K562 (cell line): ENCODE data around the gene MOK. TPM values are rescaled to one million over a fixed set of nuclear protein-coding genes. Genes with fewer than 3 reads are reported as not detected.

Experiments used
- ATAC-seq: fragments of 200-7000 bp; cut with Tn5 transposase; 3 replicates; pipeline ENCODE4 v1.9.1; 2020; ENCODE audit warnings: moderate library complexity
- BruUV-seq: library from RNA; stranded (reverse); fragments of 400-500 nt; replicated peaks from 2 replicates; lab custom pipeline; 2021; lab: Mats Ljungman, UMichigan
- CTCF ChIA-PET: fragments of 300-600 bp; formaldehyde crosslinking; extraction: SDS; loops from one replicate; lab custom pipeline; 2021; ENCODE audit warnings: low intra/inter-chr PET ratio; lab: Yijun Ruan, JAX
- POLR2A ChIA-PET: fragments of 300-600, 350-650 bp; sonication (Branson Sonifier 250); formaldehyde crosslinking; extraction: SDS; loops from one replicate; lab custom pipeline; 2021; ENCODE audit warnings: antibody characterized with exemption, inconsistent platforms; lab: Yijun Ruan, JAX
- DNase-seq, 4 experiments: peaks; one replicate each; pipeline versions ENCODE4 v3.0.0 to v3.0.0-alpha.2; 2011 to 2018; ENCODE audit warnings: low spot score in 3 of 4, mixed read lengths in 3 of 4; ENCODE audit errors: extremely low read depth in 1 of 4
- FAIRE-seq: peaks from 2 replicates; lab custom pipeline; 2011; peaks lifted over from hg19 to GRCh38; lab: Jason Lieb, UNC
- H2AFZ ChIP-seq: 2 replicates; pipeline ENCODE4 v1.6.0; 2011; ENCODE audit warnings: low read depth, low read length, control low read depth, inconsistent platforms
- H3K27ac ChIP-seq: fragments of 200-600 bp; 3 replicates; pipeline ENCODE4 v1.8.0; 2011; ENCODE audit warnings: low read depth, mild to moderate bottlenecking, control low read depth, inconsistent platforms, low read length, moderate library complexity, mixed read lengths; ENCODE audit errors: extremely low read depth
- H3K27me3 ChIP-seq, 2 experiments: fragments of 300-600 bp in 1 of 2; 2 replicates in 1 of 2; 3 replicates in 1 of 2; pipeline versions ENCODE4 v1.6.0 to v1.8.0; 2011; ENCODE audit warnings: inconsistent platforms in 2 of 2, low read length in 2 of 2, mild to moderate bottlenecking in 1 of 2, mixed read lengths in 1 of 2, moderate library complexity in 1 of 2; ENCODE audit not compliant: control insufficient read depth in 2 of 2, insufficient read depth in 2 of 2
- H3K36me3 ChIP-seq: fragments of 300-600 bp; 3 replicates; pipeline ENCODE4 v1.8.0; 2011; ENCODE audit warnings: mild to moderate bottlenecking, low read length, inconsistent platforms; ENCODE audit not compliant: control insufficient read depth, insufficient read depth
- H3K4me1 ChIP-seq, 2 experiments: fragments of 200-600 bp in 1 of 2; replicated peaks in 1 of 2; 2 replicates in 1 of 2; 3 replicates in 1 of 2; pipeline versions ENCODE4 v1.5.1 to v1.8.0; 2011; ENCODE audit warnings: inconsistent platforms in 2 of 2, low read length in 2 of 2, mild to moderate bottlenecking in 1 of 2, mixed read lengths in 1 of 2, moderate library complexity in 1 of 2; ENCODE audit not compliant: control insufficient read depth in 2 of 2, insufficient read depth in 2 of 2
- H3K4me2 ChIP-seq: 2 replicates; pipeline ENCODE4 v1.6.1; 2011; ENCODE audit warnings: low read length, control low read depth, inconsistent platforms, mixed read lengths; ENCODE audit not compliant: insufficient read depth
- H3K4me3 ChIP-seq: fragments of 200-600 bp; sonication (generic), shearing (Covaris generic); 2 replicates; pipeline ENCODE4 v1.5.1; 2016; ENCODE audit warnings: control low read depth, inconsistent platforms
- H3K79me2 ChIP-seq: fragments of 200-600 bp; 3 replicates; pipeline ENCODE4 v1.8.0; 2011; ENCODE audit warnings: low read length, inconsistent platforms; ENCODE audit not compliant: control insufficient read depth, insufficient read depth
- H3K9ac ChIP-seq, 2 experiments: 2 replicates each; pipeline versions ENCODE4 v1.6.0 to v1.6.1; 2011; ENCODE audit warnings: low read depth in 2 of 2, low read length in 2 of 2, control low read depth in 1 of 2, inconsistent platforms in 1 of 2, mild to moderate bottlenecking in 1 of 2, mixed read lengths in 1 of 2; ENCODE audit not compliant: insufficient read depth in 1 of 2
- H3K9me1 ChIP-seq: one replicate; pipeline ENCODE4 v1.6.0; 2011; ENCODE audit warnings: inconsistent platforms, mild to moderate bottlenecking, low read length, moderate library complexity; ENCODE audit not compliant: control insufficient read depth, insufficient read depth
- H3K9me3 ChIP-seq: replicated peaks from 2 replicates; pipeline ENCODE4 v1.5.1; 2011; ENCODE audit warnings: low read depth, low read length, inconsistent platforms; ENCODE audit not compliant: control insufficient read depth, insufficient read depth
- H4K20me1 ChIP-seq: replicated peaks from 2 replicates; pipeline ENCODE4 v1.6.1; 2011; ENCODE audit warnings: low read length, inconsistent platforms, mixed read lengths; ENCODE audit not compliant: control insufficient read depth, insufficient read depth
- ARNT ChIP-seq, 2 experiments: fragments of 450-650 bp; IDR thresholded peaks; 2 replicates each; pipeline ENCODE4 v1.6.1; 2016; ENCODE audit warnings: mild to moderate bottlenecking in 1 of 2
- C11orf30 ChIP-seq: fragments of 450-650 bp; IDR thresholded peaks from 2 replicates; pipeline ENCODE4 v1.6.1; 2016; ENCODE audit warnings: low read depth, mild to moderate bottlenecking
- COPS2 ChIP-seq: fragments of 450-650 bp; conservative IDR thresholded peaks from 2 replicates; pipeline ENCODE4 v1.6.1; 2016; ENCODE audit warnings: mild to moderate bottlenecking, moderate library complexity
- E2F3 ChIP-seq: fragments of 250-450 bp; sonication (Bioruptor Pico); IDR thresholded peaks from 2 replicates; pipeline ENCODE4 v1.4.0; 2020; ENCODE audit warnings: mild to moderate bottlenecking
- ELK3 ChIP-seq: fragments of 450-650 bp; formaldehyde crosslinking; IDR thresholded peaks from 2 replicates; pipeline ENCODE4 v1.4.0; 2020; ENCODE audit warnings: mild to moderate bottlenecking
- HBP1 ChIP-seq: fragments of 450-650 bp; formaldehyde crosslinking; IDR thresholded peaks from 2 replicates; pipeline ENCODE4 v1.4.0; 2022; ENCODE audit warnings: missing genetic modification characterization
- JUND ChIP-seq, 2 experiments: IDR thresholded peaks; 2 replicates in 1 of 2; 3 replicates in 1 of 2; pipeline ENCODE4 v1.6.1; 2011; ENCODE audit warnings: borderline replicate concordance in 2 of 2, low read depth in 2 of 2, low read length in 2 of 2, improper control_type of control experiment in 1 of 2, missing biosample characterization in 1 of 2, missing genetic modification characterization in 1 of 2, missing genetic modification reagents in 1 of 2
- MEIS2 ChIP-seq: fragments of 450-650 bp; IDR thresholded peaks from 2 replicates; pipeline ENCODE4 v1.6.1; 2014; ENCODE audit warnings: mild to moderate bottlenecking; ENCODE audit not compliant: partially characterized antibody
- XRCC3 ChIP-seq: fragments of 450-650 bp; IDR thresholded peaks from 2 replicates; pipeline ENCODE4 v1.6.1; 2017; ENCODE audit warnings: mild to moderate bottlenecking, moderate library complexity
- ZNF316 ChIP-seq: fragments of 450-650 bp; IDR thresholded peaks from 2 replicates; pipeline ENCODE4 v1.6.1; 2016
- WGBS: fragments of 100-300 bp; shearing (Covaris generic); methylation state at CpG from one replicate; pipeline ENCODE4 v1.1.6; 2016; ENCODE audit warnings: low coverage, mixed read lengths; ENCODE audit not compliant: insufficient coverage; ENCODE audit errors: missing lambda C conversion rate; 5-methylcytosine and 5-hydroxymethylcytosine counted together
- in situ Hi-C: fragments of 300-500 bp; cut with MboI; formaldehyde crosslinking; loops from 4 replicates; pipeline ENCODE4 v1.15.0; 2018; ENCODE audit warnings: inconsistent platforms, mixed read lengths
- intact Hi-C: fragments of 100-400 bp; cut with micrococcal nuclease; formaldehyde crosslinking; loops from 2 replicates; pipeline ENCODE4 v1.14.2; 2022
- polyA plus RNA-seq, 8 experiments: library from polyadenylated mRNA; depleted of rRNA in 4 of 8; stranded (reverse) in 5 of 8; unstranded in 3 of 8; fragments of >200 nt; fragmentation: Nextera tagmentation in 2 of 8; fragmentation: Illumina TruSeq in 1 of 8; extraction: Ambion mirVana in 2 of 8; extraction: Trizol in 1 of 8; gene quantifications; 2 replicates each; pipeline versions ENCODE4 v1.2.1 to v1.2.3, GENCODE V29; 2011 to 2014; ENCODE audit warnings: inconsistent platforms in 1 of 8, missing spikeins in 1 of 8
- total RNA-seq, 7 experiments: library from RNA; depleted of rRNA in 6 of 7; stranded (reverse); fragments of >200 nt in 6 of 7; fragmentation: Illumina TruSeq in 2 of 7; extraction: Trizol in 2 of 7; gene quantifications; 2 replicates each; pipeline versions ENCODE4 v1.2.1 to v1.2.3, GENCODE V29; 2011 to 2021; ENCODE audit warnings: low replicate concordance in 1 of 7
- TF ChIP-seq, protein P1 (sequence below): fragments of 250-450 bp; sonication (Bioruptor Pico); IDR thresholded peaks from 2 replicates; pipeline ENCODE4 v1.8.0; 2021; ENCODE audit warnings: borderline replicate concordance, mild to moderate bottlenecking, moderate library complexity; ENCODE audit not compliant: poor library complexity, severe bottlenecking

MOK gene
- total and polyA plus RNA-seq, 9 of the 15 experiments (the other 6 are each of a cell fraction or from before 2014, with no cell fraction given), result 1.3 to 8.4 (median 5.3) TPM

GRCh38 chr14:102189874-102190273, 115.1 kb downstream of the MOK start (continued):
- TF ChIP-seq, protein P1, sequence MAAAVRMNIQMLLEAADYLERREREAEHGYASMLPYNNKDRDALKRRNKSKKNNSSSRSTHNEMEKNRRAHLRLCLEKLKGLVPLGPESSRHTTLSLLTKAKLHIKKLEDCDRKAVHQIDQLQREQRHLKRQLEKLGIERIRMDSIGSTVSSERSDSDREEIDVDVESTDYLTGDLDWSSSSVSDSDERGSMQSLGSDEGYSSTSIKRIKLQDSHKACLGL (CRISPR knock-in tag), result no peak
- TF ChIP-seq E2F3 (no peak), COPS2 (no peak), HBP1 (no peak), JUND (IDR thresholded peaks at IDR 0.05; ENCODE audit: borderline replicate concordance, low read depth, low read length) (peak; percentile 63; the same call in 1 of the 2 replicates), JUND (tag; IDR thresholded peaks at IDR 0.05; ENCODE audit: borderline replicate concordance, low read depth, low read length) (peak; percentile 44; the same call in 1 of the 3 replicates), ARNT (IDR thresholded peaks at IDR 0.05) (no peak)

DNA sequence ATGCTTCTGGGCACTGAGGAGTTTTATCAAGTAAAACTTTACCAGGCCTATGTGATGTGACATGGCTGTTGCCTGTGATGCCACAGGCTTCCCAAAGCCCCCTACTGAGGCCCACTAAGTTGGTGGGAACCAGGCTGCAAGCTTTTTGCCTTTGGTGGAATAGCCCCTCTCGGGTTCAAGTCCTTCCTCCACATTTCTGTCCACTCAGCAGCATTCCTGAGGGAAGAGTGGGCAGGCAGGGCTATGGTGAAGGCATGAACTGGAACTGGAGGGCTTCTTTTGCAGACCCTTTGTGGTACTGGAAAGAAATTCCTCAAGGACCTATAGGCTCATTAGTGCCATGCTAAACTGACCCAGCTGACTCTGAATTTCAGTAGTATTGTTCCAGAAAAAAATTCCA, 116.8 kb downstream of the MOK start:
- no peak for DNase-seq
- TF ChIP-seq XRCC3, result no peak
- TF ChIP-seq MEIS2, result no peak
- peak; percentile 28; the same call in 1 of the 2 replicates for TF ChIP-seq C11orf30
- no peak for TF ChIP-seq ELK3
- TF ChIP-seq ZNF316, result peak; percentile 21; the same call in 1 of the 2 replicates
- TF ChIP-seq, all 486 proteins: peak for 2
- in situ Hi-C loops, result no loop called here
- Histone ChIP-seq H3K4me3 (no peak overlapping the region), H4K20me1 (peaks cover 7% of the 10 kb centered on the region), H3K9ac (no peak overlapping the region), H2AFZ (no peak overlapping the region), H3K79me2 (peaks cover 68% of the 10 kb centered on the region), H3K36me3 (no peaks in the 10 kb centered on the region; the same call in 2 of the 3 replicates), H3K4me2 (no peak overlapping the region), H3K9me3 (no peaks in the 10 kb centered on the region), H3K4me1 (peaks cover 2 to 30% of the 10 kb centered on the region in 2 experiments; a peak in 3 of 5 replicates), H3K9me1 (no peaks in the 10 kb centered on the region), H3K27ac (no peak overlapping the region), H3K27me3 (no peaks in the 10 kb centered on the region)
- ChIA-PET CTCF (no interaction called here), POLR2A (interaction anchor here (0.8 to 1.1 kb wide), 2 partner anchors 9 to 11 kb away, joined by 4 read pairs; no protein-coding TSS in a partner anchor)
- 89% methylated on average over 1 of the region's 1 CpG for WGBS
- FAIRE-seq, result no peak
- intact Hi-C loops, result no loop called here
- no peak for ATAC-seq
- BruUV-seq, result no TSS peak
